Activated effector memory CD4-positive, alpha-beta T cell treated with Interleukin-2 at 50 U/mL for 16 hours (primary cell): Measurements from ENCODE around the gene HES3.

ENCODE experiments used
- DNase-seq: peaks from one replicate; pipeline ENCODE4 v3.0.0-alpha.2; 2020

HES3 gene

GRCh38 chr1:6246497-6247467, 2.8 kb downstream of the HES3 start:
- DNase-seq: peak; percentile 59

GRCh38 chr1:6247651-6248050, 3.7 kb downstream of the HES3 start:
- no peak for DNase-seq

- DNase-seq: no peak
Measured at GRCh38 chr1:6248161-6248776, 4.3 kb downstream of the HES3 start.

- no peak for DNase-seq
Measured at GRCh38 chr1:6248932-6249738, 5.2 kb downstream of the HES3 start.

- DNase-seq: no peak
Measured at GRCh38 chr1:6249739-6250689, 6.0 kb downstream of the HES3 start.

GRCh38 chr1:6251233-6251632, 7.3 kb downstream of the HES3 start:
- no peak for DNase-seq

- DNase-seq: no peak
Measured at GRCh38 chr1:6251681-6252373, 7.8 kb downstream of the HES3 start.

- no peak for DNase-seq
Measured at GRCh38 chr1:6252374-6252710, 8.4 kb downstream of the HES3 start.

GRCh38 chr1:6253380-6253779, 9.4 kb downstream of the HES3 start:
- DNase-seq: no peak

- DNase-seq: no peak
Measured at GRCh38 chr1:6254691-6255090, 10.7 kb downstream of the HES3 start.

- DNase-seq: no peak
Measured at GRCh38 chr1:6256645-6257044, 12.7 kb downstream of the HES3 start.

GRCh38 chr1:6257541-6258069, 13.6 kb downstream of the HES3 start:
- DNase-seq: no peak

GRCh38 chr1:6258675-6259074, 14.7 kb downstream of the HES3 start:
- DNase-seq: no peak

GRCh38 chr1:6259491-6260362, 15.7 kb downstream of the HES3 start:
- peak; percentile 63 for DNase-seq

- no peak for DNase-seq
Measured at GRCh38 chr1:6260433-6260934, 16.5 kb downstream of the HES3 start.

GRCh38 chr1:6260961-6261614, 17.1 kb downstream of the HES3 start, which contains the start of gene GPR153:
Gene GPR153, minus strand, starts transcription at chr1:6261098. Its CDS starts 6,193 bp downstream, at chr1:6254905.
- DNase-seq: peak; percentile 18

GRCh38 chr1:6261615-6261995, 17.6 kb downstream of the HES3 start:
- no peak for DNase-seq

- no peak for DNase-seq
Measured at GRCh38 chr1:6262555-6263420, 18.8 kb downstream of the HES3 start.
